Uterus (tissue), 2 donors: ENCODE results near the gene MT1B.

Source experiments
- CTCF ChIP-seq, 4 experiments: fragments of 200-600 bp in 2 of 4; fragments of 450-650 bp in 2 of 4; sonication (generic) in 2 of 4; IDR thresholded peaks; one replicate each; pipeline ENCODE4 v1.5.1; 2016 to 2019; ENCODE audit warnings: antibody characterized with exemption in 4 of 4, mild to moderate bottlenecking in 2 of 4, moderate library complexity in 1 of 4
- POLR2A ChIP-seq, 2 donors: fragments of 450-650 bp; IDR thresholded peaks; one replicate each; pipeline ENCODE4 v1.6.1; 2016; ENCODE audit warnings: antibody characterized with exemption in 2 of 2, mild to moderate bottlenecking in 1 of 2, moderate library complexity in 1 of 2

GRCh38 chr16:56695246-56695645 lies 43.6 kb downstream of the MT1B start:
- no peak for TF ChIP-seq POLR2A (IDR thresholded peaks at IDR 0.05)
- no peak for TF ChIP-seq CTCF (IDR thresholded peaks at IDR 0.05)
